ENCODE measurements around the gene MYBPH.

The MYBPH gene

DNA sequence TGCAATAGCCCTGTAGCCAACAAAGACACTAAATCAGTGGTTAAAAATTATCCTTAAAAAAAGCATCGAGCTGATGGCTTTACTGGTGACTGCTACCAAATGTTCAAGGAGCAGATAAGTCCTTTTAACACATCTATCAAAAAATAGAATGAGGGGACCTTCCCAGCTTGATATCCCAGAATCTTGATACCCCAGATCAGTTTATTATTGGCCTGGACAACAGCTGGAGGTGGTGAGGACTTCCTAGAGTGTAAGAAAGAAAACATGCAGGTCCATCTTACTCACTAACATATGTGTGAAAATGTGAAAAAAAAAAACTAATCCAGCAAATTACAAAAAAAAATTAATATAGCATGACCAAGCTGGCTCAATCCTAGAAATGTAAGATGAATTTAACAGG, 32.6 kb upstream of the MYBPH start:
- H3K4me1 ChIP-seq (ENCODE audit: insufficient read depth, low read length): peaks cover 9% of the 10 kb centered on the region; the same call in 1 of the 2 replicates
- H3K9ac ChIP-seq (ENCODE audit: low read depth, low read length): no peak overlapping the region
- H3K9me3 ChIP-seq (ENCODE audit: control insufficient read depth, insufficient read depth, low read length): no peaks in the 10 kb centered on the region
- no peaks in the 10 kb centered on the region for H3K36me3 ChIP-seq (ENCODE audit: insufficient read depth, low read length)

DNA sequence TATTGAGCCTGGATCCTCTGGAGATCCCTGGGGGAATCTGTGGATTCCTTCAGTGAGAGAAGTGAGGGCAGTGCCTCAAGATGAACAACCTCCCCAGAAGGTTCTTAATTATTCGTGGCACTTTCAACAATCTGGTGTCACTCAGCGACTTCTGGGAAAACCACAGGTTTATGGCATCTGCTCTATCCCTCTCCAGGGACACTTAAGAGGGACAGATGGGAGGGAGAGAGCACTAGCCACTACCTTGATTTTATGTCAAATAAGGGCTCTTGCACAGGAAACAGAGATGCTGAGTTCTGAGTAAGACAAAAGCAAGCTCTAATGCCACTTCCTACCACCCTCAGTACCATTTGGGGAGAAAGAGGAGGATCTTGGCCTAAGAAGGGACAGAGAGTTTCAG, 32.1 kb upstream of the MYBPH start:
- Histone ChIP-seq H3K9me3 (ENCODE audit: control insufficient read depth, insufficient read depth, low read length) (no peaks in the 10 kb centered on the region), H3K4me1 (ENCODE audit: insufficient read depth, low read length) (peaks cover 9% of the 10 kb centered on the region; the same call in 1 of the 2 replicates), H3K9ac (ENCODE audit: low read depth, low read length) (no peak overlapping the region), H3K36me3 (ENCODE audit: insufficient read depth, low read length) (no peaks in the 10 kb centered on the region)

DNA sequence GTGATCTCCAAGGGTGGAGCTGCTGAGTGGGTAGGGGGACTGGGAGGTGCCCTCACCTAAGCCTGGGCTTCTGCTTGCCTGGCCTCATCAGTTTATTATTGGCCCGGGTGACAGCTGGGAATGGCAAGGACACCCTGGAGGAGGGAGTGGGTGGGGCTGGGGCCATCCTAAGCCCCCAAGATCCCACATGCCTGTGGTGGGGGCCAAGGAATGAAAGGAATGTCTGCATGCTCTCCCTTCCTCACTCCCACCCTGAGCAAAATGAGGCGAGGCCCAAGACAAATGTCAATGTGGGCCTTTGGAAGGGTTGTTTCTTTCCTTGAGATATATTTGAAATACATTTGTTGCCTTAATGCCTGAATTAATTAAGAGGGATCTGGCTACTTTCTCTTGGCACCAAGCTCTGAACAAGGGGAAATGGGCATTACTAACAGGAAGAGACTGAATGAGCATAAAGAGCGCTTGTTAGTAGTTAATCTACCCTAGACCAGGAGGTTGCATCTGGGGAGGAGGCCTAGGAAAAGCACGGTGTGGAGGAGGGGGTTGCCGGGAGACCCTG, 30.6 kb upstream of the MYBPH start:
- H3K36me3 ChIP-seq (ENCODE audit: insufficient read depth, low read length): no peaks in the 10 kb centered on the region
- no peaks in the 10 kb centered on the region for H3K9me3 ChIP-seq (ENCODE audit: control insufficient read depth, insufficient read depth, low read length)
- H3K9ac ChIP-seq (ENCODE audit: low read depth, low read length): no peak overlapping the region
- peaks cover 9% of the 10 kb centered on the region; the same call in 1 of the 2 replicates for H3K4me1 ChIP-seq (ENCODE audit: insufficient read depth, low read length)

DNA sequence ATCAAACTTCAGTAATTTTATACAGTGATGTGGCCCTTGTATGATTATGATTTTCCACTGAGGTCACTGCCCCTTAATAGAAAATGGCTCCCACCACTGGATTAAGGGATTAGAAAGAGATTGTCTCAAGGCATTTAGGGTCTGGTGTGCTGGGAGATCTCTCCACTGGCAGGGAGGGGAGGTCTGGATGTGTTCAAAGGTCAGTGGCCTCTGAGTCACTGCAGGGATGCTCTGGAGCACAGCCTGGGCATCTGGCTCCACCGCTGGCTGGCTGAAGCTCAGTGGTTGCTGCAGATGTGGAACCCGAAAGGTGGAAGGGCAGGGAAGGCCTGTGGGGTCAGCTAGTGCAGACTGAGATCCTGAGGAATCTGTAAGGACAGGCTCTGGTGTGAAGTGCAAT, 29.1 kb upstream of the MYBPH start:
- Histone ChIP-seq H3K4me1 (ENCODE audit: insufficient read depth, low read length) (peaks cover 9% of the 10 kb centered on the region; the same call in 1 of the 2 replicates), H3K9ac (ENCODE audit: low read depth, low read length) (no peak overlapping the region), H3K9me3 (ENCODE audit: control insufficient read depth, insufficient read depth, low read length) (no peaks in the 10 kb centered on the region), H3K36me3 (ENCODE audit: insufficient read depth, low read length) (no peaks in the 10 kb centered on the region)

DNA sequence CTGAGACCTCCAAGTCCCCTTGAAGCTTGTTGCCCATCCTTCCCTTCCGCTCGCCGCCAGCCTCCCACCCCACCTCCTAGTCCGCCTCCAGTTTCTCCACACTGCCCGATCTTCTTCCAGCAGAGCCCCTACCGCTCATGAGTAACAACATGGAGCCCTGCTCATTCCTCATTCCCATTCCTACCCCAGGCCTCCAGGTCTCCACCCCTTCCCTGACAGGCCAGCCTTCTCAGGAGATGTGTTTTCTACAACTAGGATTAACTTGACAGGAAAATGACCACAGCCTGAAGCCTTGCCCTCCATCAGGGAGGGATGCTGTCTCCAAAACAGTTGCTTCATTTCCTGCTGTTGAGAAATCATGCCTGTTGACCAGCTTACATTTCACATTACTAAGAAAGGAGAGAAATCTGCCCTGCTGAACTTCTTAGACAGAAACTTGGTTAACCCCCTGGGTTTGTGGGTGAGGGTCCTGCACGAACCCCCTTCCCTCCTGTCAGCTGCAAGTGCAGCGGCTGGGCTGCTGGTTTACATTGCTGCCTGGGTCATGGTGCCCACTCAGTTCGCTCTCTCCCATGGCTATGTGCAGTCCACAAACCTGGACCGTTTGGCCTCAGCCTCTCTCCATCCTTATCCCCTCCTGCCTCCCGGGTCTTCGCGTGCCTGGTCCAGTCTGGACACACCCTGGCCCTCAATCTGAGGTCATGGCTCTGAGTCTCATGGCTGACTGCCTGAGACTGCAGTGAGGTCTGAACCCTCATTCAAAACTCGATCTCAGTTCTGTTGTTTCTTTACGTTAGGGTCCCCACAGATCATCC, 27.0 kb upstream of the MYBPH start:
- Histone ChIP-seq H3K4me1 (ENCODE audit: insufficient read depth, low read length) (peaks cover 13% of the 10 kb centered on the region; the same call in 1 of the 2 replicates), H3K9me3 (ENCODE audit: control insufficient read depth, insufficient read depth, low read length) (no peaks in the 10 kb centered on the region), H3K36me3 (ENCODE audit: insufficient read depth, low read length) (no peaks in the 10 kb centered on the region), H3K9ac (ENCODE audit: low read depth, low read length) (no peak overlapping the region)

DNA sequence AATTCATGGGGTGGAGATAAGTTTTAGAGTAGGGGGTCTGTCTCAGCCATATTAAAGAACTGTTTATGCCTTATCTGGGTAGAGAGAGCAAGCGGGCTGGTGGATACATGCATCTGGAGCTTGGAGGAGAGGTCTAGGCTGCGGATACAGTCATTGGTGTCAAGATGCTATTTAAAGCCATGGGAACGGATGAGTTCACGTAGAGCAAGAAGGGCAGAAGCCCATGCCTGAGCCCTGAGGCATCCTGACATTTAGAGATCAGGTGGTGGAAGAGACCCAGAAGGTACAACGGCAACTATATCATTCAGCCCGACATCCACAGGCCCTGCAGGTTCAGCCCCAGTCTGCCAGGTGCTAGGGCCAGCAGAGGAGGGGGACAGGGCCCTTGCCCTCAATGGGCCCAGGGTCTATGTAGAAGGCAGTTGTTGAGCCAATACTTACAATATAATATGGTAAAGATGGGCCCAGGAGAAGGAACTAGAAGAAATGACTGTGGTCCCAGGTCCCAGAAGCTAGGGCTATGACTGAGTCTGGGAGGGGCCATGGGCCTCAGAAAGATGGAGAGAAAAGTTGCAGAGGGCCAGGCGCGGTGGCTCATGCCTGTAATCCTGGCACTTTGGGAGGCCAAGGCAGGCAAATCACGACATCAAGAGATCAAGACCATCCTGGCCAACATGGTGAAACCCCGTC, 26.0 kb upstream of the MYBPH start:
- H3K4me1 ChIP-seq (ENCODE audit: insufficient read depth, low read length): peaks cover 17% of the 10 kb centered on the region; the same call in 1 of the 2 replicates
- H3K9ac ChIP-seq (ENCODE audit: low read depth, low read length): no peak overlapping the region
- no peaks in the 10 kb centered on the region for H3K9me3 ChIP-seq (ENCODE audit: control insufficient read depth, insufficient read depth, low read length)

DNA sequence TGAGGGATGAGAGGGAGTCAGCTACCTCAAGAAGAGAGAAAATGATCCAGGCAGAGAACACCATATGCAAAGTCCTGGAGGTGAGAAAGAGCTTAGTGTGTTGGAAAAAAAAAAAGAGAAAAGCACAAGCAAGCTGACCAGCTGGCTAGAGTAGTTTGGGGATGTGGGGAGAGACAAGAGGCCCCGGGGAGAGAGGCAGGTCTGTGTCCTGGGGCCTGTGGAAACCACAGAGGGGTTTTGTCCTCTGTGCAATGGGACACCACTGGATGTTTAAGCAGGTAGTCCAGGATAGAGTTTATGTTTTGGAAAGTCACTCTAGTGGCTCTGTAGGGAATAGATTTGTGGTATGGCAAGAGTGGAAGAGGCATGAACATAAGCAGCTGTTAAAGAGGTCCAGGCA, 25.3 kb upstream of the MYBPH start:
- Histone ChIP-seq H3K9ac (ENCODE audit: low read depth, low read length) (no peak overlapping the region), H3K9me3 (ENCODE audit: control insufficient read depth, insufficient read depth, low read length) (no peaks in the 10 kb centered on the region), H3K4me1 (ENCODE audit: insufficient read depth, low read length) (peaks cover 10% of the 10 kb centered on the region; the same call in 1 of the 2 replicates), H3K36me3 (ENCODE audit: insufficient read depth, low read length) (no peaks in the 10 kb centered on the region)

More for the DNA sequence above, 26.0 kb upstream of the MYBPH start:
- H3K36me3 ChIP-seq (ENCODE audit: insufficient read depth, low read length): no peaks in the 10 kb centered on the region

DNA sequence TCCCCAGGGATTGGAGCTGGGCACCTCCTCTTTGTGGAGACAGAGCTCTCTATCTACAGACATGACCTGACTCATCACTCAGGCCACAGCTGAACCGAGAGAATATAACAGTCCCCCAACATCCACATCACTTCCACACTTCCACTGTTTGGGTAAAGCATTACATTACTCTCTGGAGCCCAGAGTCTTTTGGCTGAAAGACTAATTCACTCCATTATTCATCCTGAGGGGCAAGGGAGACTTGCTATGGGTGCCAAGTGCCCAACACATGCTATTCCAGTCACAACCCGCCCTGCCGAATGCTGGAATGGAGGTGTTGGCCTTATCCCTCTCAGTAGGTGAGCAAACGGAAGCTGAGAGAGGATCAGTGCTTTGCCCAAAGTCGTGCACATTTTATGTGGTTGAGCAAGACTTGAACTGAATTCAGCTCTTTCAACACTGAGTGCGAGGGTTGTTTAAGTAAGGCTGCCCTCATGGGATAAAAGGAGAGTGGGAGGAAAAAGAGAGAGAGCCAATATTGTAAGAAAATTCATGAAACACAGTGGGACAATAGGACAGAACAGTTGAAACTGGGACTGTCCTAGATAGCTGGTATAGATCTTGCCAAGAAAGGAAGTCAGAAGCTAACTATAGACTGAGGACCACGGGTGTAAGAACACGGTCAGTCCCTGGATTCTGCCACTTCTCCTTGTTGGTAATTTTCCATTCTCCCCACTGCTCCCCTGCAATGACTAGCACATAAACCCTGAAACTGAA, 24.4 kb upstream of the MYBPH start:
- Histone ChIP-seq H3K9ac (ENCODE audit: low read depth, low read length) (no peak overlapping the region), H3K36me3 (ENCODE audit: insufficient read depth, low read length) (no peaks in the 10 kb centered on the region), H3K9me3 (ENCODE audit: control insufficient read depth, insufficient read depth, low read length) (no peaks in the 10 kb centered on the region), H3K4me1 (ENCODE audit: insufficient read depth, low read length) (peaks cover 9% of the 10 kb centered on the region; the same call in 1 of the 2 replicates)

DNA sequence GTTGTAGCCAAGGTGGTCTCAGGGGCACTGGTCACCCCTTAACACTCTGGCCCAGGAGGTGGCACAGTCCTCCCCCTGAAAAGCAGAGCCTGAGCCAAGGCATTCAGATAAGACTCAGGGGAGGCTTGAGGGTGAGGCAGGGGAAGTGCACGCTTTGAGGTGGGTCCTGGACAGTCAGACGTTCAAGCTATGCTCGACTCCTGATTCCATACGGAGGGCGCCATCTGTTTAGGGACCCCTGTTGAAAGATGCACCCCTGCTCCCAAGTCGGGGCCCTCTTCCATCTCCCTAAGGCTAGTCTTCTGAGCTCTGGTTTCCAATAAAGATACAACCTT, 23.8 kb upstream of the MYBPH start:
- peaks cover 9% of the 10 kb centered on the region; the same call in 1 of the 2 replicates for H3K4me1 ChIP-seq (ENCODE audit: insufficient read depth, low read length)
- no peak overlapping the region for H3K9ac ChIP-seq (ENCODE audit: low read depth, low read length)
- no peaks in the 10 kb centered on the region for H3K9me3 ChIP-seq (ENCODE audit: control insufficient read depth, insufficient read depth, low read length)
- H3K36me3 ChIP-seq (ENCODE audit: insufficient read depth, low read length): no peaks in the 10 kb centered on the region

DNA sequence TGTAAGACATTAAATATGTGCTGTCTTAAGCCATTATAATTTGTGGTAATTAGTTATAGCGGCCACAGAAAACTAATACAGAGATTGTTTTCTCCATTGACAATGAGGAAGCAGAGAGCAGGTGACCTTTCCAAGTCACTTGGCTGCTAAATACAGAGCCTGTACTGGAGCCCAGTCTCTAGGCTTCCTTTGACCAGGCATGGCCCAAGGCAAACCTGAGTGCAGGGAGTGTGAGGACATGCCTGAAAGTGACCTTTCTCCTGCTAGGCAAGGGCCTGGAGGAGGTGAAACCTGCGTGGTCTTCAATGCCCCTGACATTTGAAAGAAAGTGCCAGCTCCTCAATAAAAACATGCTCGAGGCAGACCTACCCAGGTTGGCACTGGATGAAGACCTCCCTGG, 23.4 kb upstream of the MYBPH start:
- H3K4me1 ChIP-seq (ENCODE audit: insufficient read depth, low read length): peaks cover 9% of the 10 kb centered on the region; the same call in 1 of the 2 replicates
- H3K9me3 ChIP-seq (ENCODE audit: control insufficient read depth, insufficient read depth, low read length): no peaks in the 10 kb centered on the region
- no peaks in the 10 kb centered on the region for H3K36me3 ChIP-seq (ENCODE audit: insufficient read depth, low read length)
- no peak overlapping the region for H3K9ac ChIP-seq (ENCODE audit: low read depth, low read length)

DNA sequence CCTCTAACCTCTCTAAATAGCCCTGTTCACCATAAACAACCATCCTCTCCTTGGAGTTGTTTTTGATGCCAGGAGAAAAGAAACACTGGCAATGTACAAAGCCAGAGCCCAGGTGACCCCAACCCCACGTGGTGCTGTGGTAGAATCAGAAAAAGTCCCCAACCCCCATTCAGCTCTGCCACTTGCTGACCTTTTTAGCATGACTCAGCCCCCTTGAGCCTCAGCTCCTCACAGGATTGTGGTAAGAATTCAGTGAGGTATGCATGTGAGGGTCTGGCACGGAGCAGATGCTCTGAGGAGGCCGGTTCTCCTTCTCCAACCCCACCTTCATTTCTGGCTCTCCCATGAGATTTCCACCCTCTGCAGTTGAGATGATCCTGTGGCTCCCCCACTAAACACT, 22.0 kb upstream of the MYBPH start:
- Histone ChIP-seq H3K9me3 (ENCODE audit: control insufficient read depth, insufficient read depth, low read length) (no peaks in the 10 kb centered on the region), H3K4me1 (ENCODE audit: insufficient read depth, low read length) (peaks cover 9% of the 10 kb centered on the region; the same call in 1 of the 2 replicates), H3K36me3 (ENCODE audit: insufficient read depth, low read length) (no peaks in the 10 kb centered on the region), H3K9ac (ENCODE audit: low read depth, low read length) (no peak overlapping the region)

DNA sequence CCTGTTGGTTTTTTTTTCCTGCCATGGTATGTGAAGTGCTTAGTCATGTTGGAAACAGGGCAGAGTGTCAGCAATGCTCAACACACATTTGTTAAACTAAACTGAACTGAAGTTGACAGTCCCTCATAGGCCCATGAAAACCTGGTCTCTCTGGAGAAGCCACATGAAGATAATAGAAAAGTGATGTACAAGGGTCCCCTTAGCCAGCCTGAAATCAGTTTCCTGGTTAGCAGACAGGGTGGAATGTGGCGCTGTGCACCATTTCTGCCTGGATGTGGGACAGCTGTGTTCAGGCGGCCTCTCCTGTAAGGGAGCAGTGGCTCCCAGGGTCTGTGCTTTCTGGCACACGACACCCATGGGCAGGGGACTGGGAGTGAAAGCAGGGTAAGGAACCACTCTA, 20.7 kb upstream of the MYBPH start:
- H3K4me1 ChIP-seq (ENCODE audit: insufficient read depth, low read length): peaks cover 9% of the 10 kb centered on the region; the same call in 1 of the 2 replicates
- H3K36me3 ChIP-seq (ENCODE audit: insufficient read depth, low read length): no peaks in the 10 kb centered on the region
- no peak overlapping the region for H3K9ac ChIP-seq (ENCODE audit: low read depth, low read length)
- H3K9me3 ChIP-seq (ENCODE audit: control insufficient read depth, insufficient read depth, low read length): no peaks in the 10 kb centered on the region

DNA sequence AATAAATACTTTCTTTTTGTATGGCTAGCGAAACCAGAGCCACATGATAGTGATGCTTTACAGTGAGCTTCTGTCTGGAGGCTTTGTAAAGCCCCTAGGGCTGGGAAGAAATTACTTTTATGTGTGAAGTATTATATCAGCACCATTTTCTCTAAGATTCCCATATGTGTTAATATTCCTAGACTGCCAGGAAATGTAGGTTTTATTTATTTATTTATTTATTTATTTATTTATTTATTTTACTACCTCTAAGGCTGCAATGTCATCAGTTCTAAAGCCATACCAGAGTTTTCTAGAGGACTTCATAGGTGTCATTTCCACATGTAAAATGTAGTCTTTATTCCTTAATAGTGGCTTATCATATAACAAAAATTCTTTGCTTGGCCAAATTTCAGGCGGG, 15.3 kb upstream of the MYBPH start:
- no peaks in the 10 kb centered on the region for H3K36me3 ChIP-seq (ENCODE audit: insufficient read depth, low read length)
- no peak overlapping the region for H3K9ac ChIP-seq (ENCODE audit: low read depth, low read length)
- no peaks in the 10 kb centered on the region for H3K9me3 ChIP-seq (ENCODE audit: control insufficient read depth, insufficient read depth, low read length)
- peaks cover 15% of the 10 kb centered on the region for H3K4me1 ChIP-seq (ENCODE audit: insufficient read depth, low read length)

DNA sequence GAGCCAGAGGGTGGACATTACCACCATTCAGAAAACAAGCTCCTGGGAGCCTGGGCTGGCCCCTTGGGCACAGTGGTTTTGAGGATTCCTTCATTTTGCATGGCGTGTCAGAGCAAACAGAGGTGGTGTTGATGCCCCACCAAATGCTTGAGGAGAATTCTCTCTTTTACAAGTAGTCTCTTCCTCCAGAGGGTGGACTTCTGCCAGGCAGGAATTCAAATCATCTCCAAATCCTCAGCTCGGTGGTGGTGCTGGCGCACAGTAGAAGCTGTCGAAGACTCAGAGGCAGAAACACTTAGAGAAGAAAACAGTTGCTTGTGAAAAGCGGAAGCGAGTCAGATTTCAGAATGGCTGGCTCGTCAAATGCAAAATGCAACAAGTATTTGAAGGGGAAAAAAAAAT, 14.3 kb upstream of the MYBPH start:
- Histone ChIP-seq H3K36me3 (ENCODE audit: insufficient read depth, low read length) (no peaks in the 10 kb centered on the region), H3K9ac (ENCODE audit: low read depth, low read length) (no peak overlapping the region), H3K9me3 (ENCODE audit: control insufficient read depth, insufficient read depth, low read length) (no peaks in the 10 kb centered on the region), H3K4me1 (ENCODE audit: insufficient read depth, low read length) (peaks cover 23% of the 10 kb centered on the region)
